ENCODE measurements around the gene ARHGDIG.

DNA sequence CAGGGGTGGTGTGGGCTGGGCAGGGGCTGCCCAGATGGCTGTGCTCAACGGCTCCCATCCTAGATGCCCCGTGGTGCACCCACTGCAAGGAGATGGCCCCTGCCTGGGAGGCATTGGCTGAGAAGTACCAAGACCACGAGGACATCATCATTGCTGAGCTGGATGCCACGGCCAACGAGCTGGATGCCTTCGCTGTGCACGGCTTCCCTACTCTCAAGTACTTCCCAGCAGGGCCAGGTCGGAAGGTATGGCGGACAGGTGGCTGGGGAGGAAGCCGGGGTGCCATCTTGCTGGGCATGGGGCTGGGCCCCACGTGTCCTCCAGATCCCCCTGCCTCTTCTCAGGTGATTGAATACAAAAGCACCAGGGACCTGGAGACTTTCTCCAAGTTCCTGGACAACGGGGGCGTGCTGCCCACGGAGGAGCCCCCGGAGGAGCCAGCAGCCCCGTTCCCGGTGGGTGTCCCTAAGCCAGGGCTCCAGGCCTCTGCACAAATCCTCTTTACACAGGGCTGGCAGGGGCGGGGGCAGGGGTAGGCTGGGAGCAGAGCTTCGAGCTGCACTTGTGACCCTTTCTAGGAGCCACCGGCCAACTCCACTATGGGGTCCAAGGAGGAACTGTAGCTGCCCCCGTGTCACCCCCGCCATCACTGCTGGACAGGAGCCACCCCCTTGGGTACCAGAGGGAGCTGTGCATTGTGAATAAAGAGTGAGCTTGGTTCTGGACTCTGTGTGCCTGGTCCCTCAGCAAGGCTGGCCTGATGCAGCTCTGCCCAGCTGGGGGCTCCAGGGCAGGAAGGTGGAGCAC is 6.3 kb downstream of the ARHGDIG start:
- TF ChIP-seq POLR2AphosphoS5 (IDR thresholded peaks at IDR 0.05; ENCODE audit: low read depth, low read length) (no peak), POLR2A (IDR thresholded peaks at IDR 0.05; ENCODE audit: low read depth, low read length) (no peak)
